T-helper 9 cell (primary cell): Measurements from ENCODE around the gene PAK5.

Source experiments
- DNase-seq: peaks from one replicate; pipeline ENCODE4 v3.0.0-alpha.2; 2020
- total RNA-seq, 2 donors: gene quantifications; one replicate each; lab custom pipeline; 2026; lab: John Stamatoyannopoulos, UW

The PAK5 gene
- 0 reads per million in 2 donors for total RNA-seq

DNA sequence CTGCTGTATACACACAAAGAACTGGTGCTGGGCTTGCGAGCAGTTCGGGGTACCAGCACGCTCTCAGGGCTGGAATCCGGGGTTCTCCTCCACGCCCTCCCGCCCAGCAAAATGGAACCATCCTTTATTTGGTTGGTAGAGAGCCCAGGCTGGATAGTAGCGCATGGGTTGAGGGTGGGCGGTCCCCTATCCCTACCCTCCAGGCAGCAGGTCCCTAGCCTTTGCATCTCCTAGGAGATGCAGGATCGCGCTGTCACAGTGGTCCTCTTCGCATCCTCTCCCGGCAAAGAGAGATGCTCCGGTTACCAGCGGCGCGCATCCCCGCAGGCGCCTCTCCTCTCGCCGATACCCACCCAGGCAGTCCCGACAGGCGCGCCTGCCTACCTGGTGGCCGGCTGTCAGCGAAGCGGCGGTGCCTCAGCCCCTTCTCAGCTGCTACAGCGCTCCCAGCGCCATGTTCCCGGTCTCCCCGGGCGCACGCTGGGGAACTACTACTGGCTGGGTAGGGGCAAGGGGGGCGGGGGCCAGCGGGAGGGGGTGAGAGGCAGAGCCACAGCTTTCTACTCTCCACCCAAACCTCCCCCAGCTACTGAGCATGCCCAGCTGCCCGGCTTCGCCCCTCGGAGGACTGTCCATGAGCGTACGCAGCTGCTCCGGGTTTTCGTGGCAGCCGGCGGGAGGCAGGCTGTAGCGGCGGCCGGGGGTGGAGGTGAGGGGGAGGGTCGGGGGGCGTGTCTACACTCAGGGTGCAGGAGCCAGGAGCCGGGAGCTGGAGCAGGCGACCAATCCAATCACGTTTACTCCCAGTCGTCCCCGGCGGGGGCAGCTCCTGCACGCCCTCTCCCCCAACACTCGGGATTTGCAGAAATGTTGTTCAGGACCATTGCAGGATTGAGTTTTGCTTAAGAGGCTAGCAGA is at the start of gene PAK5:
PAK5 (minus strand) TSS at position 699 of the 918 bp plus-strand sequence. CDS start 194,748 bp downstream, outside the sequence.
- DNase-seq, result no peak

DNA sequence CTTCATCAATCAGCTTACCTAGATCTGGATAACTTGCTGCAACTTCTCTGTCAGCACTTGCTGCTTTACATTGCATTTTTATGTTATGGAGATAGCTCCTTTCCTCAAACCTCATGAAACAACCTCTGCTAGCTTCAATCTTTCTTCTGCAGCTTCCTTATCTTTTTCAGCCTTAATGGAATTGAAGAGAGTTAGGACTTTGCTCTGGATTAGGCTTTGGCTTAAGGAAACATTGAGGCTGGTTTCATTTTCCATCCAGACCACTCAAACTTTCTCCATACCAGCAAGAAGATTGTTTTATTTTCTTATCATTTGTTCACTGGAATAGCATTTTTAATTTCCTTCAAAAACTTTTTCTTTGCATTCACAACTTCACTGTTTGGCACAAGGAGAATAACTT is 48.8 kb upstream of the PAK5 start:
- DNase-seq, result no peak

DNA sequence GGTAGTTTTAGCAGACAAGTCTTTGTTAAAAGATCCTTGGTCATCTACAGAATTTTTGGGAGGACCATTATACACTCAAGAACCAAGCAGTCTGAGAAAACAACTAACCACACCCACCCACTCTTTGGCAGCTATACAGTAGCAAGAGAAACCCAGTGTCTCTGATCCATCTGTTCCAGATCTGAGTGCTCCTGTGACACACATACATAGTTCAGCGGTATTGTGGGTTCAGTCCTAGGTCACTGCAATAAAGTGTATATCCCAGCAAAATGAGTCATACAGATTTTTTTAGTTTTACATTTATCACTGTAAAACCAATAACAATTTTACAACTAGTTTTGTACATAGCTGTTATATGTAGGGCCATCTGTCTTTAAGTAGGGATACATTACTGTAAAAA is 47.4 kb upstream of the PAK5 start:
- DNase-seq, result no peak

DNA sequence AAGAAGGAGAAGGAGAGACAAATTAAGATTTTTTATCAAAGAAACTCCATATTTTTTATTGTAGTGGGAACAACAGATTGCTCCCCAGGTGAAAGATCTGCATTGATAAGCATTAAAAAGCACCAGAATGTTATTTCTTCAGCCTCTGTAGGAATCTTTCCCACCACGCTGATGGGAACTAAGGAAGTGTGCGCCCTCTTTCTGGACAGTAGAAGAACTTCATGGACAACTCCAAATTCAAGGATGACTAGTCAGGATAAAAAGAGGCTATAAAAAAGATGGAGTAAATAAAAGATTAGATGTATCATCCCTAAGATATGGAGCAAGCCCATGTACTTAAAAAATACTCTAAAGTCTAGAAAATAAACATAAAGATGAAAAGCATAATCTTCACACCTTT is 45.8 kb upstream of the PAK5 start:
- DNase-seq, result no peak

DNA sequence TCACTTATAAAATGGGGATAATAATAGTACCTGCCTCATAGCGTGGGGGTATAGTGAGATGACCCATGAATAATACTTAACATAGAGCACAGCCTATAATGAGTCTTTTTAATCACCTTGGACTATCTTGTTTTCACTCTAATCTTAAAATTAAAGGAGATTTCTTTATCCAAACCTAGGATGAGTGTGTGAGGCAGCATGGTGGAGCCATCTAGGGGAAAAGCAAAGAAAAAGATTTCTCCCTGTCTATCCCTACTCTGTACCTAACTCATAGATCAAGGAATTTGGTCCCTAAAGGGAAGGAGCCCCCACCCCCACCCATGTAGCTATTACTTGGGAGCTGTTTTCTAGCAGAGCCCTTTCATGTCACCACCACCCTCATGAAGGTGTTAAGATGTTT is 45.2 kb upstream of the PAK5 start:
- no peak for DNase-seq

DNA sequence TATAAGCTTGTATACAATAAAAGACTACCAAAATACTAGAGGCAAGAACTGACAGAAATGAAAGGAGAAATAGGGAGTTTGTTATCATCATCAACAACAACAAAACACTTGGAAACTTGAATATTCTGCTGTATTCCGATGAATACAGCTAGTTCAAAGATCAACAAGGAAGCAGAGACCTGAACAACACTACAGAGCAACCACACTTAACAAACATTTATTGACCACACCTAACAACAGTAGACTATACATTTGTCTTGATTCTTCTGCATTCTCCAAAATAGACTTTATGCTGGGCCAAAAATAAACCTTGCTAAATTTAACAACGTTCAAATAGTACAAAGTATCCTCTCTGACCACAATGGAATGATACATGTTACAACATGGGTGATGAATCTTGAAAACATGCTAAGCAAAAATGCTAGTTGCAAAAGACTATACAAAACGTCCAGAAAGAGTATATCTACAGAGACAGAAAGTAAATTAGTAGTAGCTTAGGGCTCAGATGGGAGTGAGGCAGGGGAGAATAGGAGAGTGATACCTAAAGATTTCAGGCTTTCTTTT is 39.1 kb upstream of the PAK5 start:
- no peak for DNase-seq

DNA sequence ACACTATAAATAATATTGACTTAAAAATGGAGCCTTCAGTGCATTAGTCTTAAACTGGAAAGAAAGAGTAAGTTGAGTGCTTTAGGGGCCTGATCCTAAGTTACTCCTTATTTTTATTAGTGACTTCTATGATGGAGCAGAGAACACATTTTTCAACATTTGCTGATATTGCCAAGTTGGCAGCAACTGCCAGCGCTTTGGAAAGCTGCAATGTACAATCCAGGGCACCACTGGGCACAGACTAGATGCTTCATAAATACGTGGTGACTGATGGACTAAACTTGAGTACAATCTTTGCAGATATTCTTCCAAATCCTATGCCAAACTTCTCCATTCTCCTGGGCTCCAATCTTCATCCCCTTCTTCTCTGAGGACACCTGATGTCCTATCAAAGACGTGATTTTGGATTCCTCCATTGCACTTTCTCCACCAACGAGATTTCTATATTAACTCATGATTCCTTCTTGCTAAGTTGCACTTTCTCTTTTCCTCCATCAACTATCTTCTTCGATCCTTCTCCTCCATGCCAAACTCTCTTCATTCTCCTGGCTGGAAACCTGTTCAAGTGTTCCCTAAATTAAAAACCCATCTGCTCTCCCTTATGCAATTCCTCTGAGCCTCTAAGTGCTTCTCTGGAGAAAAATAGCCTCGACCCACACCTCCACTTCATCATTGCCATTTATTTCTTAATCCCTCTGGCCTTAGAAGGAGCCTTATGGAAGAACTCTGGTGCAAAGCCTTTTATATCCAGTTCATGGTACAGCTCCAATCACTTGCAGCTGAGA is 28.5 kb upstream of the PAK5 start:
- no peak for DNase-seq

DNA sequence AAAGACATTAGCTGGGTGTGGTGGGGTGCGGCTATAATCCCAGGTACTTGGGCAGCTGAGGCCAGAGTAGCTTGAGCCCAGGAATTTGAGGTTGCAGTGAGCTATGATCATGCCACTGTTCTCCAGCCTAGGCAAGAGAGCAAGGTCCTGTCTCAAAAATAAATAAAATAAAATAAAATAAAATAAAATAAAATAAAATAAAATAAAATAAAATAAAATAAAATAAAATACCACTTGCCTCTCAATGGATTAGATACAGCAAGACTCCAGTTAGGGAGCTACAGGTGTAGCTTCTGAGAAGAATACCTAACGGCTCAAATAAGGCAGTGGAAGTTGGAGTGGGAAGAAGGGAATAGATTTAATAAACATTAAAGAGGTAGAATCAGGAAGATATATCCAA is 13.7 kb upstream of the PAK5 start:
- DNase-seq, result no peak

DNA sequence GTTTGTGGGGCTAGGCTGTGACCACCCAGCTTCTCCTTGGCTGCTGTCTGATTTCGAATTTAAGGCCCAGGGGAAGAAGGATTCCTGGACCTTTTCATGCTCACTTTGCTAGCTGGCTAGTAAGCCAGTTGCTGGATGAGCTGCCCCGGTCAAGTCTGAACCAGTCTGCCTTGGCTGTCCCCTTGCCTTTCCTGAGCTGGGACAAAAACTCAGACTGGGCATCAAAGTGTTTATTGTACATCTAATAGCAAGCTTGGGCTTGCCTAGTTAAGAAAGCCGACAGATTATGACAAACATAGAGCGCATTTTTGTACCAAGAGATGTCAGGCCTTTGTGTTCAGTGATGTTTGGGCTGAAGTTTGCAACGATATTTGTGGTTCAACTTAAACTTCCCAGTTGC is 750 bp upstream of the PAK5 start:
- no peak for DNase-seq

DNA sequence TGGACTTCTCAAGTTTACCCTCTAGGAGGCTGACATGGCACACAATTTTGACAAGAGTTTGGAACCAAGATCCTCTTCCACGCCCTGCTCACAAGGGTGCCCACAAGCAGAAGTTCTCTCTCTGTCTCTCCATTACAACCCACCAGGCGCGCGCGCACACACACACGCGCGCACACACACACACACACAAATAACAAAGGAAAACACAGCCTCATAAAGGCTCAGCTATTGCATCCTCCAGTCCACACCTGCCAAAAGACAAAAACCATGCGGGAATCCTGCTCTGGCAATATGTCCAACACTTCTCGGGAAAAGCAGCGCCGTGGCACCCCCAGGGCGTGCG is 870 bp downstream of the PAK5 start:
- no peak for DNase-seq

DNA sequence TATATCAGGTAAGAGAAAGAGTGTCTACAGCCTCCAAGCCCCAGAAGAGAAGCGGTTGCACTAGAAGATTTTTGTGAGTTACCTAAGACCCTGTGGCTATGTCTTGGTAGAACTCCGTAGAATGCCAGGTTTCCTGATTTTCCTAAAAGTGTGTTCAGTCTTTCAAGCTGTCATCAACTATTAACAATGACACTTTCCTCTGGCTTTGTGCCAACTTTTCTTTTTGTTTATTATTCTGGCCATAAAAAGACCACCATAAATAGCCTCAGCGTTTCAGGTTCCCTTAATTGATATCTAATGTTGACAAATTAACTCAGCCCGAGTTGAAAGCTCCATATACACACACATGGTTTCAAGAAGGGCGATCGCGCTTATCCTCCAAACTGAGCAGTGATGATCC is 1.2 kb downstream of the PAK5 start:
- DNase-seq, result no peak

DNA sequence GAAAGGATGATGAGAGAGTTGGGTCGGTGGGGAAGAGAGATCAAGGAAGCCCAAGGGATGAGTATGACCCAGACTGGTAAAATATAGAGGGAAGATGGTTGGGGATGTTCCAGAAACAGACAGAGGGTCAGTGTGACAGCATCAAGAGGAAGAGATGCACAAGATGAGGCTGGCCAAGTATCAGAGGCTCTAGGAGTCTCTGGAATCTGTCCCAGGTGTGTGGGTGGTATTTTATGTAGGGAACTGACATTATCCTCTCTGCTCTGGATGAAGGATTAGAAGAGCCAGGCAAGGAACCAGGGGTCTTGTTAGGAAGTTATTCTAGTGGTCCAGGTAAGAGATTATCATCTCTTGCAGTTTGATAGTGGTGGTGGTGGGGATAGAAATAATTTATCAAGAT is 3.6 kb downstream of the PAK5 start:
- no peak for DNase-seq

DNA sequence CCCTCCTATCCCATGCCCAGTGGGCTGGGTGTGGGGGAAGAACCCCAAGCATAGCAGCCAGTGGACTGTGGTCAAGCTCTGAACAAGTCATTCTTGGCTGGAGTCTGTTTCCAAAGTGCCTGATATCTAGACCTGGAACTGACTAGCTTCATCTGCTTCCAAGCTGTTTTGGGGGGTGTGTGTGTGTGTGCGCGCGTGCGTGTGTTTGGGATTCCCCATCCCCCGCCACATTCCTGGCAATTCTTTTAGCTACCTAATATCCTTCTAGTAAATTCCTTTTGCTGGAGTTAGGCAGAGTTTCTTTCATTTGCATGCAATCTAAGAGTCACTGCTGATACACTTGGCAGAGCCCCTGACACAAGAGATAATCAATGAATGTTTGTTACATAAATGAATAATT is 7.8 kb downstream of the PAK5 start:
- DNase-seq, result no peak

DNA sequence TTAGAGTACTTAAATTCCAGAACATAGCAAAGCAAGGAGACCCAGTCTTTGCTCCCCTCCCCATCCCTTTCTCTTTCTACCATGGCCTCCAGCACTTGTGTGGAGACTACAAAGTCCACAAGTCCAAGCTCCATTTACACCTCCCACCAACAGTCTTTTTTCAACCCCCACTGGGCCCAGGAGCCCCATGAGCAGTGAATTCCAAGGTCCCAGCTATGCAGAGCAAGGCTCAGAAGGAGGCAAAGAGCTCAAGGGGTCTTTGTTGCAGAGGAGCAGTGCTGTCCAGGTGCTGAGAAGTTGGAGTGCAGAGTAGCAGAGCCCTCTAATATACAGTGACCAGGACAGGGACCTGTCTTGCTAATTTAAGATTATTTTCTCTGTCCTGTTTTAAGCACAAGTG is 9.0 kb downstream of the PAK5 start:
- no peak for DNase-seq

DNA sequence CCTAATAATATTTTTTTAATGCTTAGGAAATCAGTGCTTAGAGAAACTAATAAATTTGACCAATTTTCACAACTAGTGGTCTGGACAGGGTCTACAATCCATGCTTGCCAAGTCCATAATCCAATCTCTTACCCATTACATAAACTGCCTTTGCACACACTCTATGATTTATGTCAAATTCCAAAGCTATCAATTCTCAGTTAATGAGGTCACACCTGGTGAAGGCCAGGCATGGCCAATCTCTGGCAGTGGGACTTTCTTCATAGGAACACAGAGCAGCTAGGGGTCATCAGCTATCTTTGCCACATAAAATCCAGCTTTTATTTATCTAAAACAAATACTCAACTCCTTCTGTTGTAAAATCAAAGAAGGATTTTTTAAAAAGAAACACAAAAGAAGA is 21.2 kb downstream of the PAK5 start:
- DNase-seq, result no peak

DNA sequence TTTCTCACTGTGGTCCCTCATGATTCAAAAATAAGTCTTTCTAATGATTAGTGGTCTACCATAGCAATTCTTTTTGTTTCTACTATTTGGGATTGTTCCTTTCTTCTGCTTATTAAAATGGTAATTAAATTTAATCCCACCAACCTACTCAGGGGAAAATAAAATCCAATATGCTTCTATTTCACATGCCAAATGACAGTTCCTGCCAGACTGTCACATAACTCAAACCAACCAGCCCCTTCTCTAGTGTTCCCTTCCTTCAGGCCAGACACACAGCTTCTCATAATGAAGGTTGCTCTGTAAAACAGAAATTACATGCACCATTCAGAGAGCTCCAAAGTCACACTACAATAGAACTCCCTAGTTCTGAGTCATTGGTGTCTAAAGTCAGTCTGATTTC is 23.2 kb downstream of the PAK5 start:
- no peak for DNase-seq

DNA sequence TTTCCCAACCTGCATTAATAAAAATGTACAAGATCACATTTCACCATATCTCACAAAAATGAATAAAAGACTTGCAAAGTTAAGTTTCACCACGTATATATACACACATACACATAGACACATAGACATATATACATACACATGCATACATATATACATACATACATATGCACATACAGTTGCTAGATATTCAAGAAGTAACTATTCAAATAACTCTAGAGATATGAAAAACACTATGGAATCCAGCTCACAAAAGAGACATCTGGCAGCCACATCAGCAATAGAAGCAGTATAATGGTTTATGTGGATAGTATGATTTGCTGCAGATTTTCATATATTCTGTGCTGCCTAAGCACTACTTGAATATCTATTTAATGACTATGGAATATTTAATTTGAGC is 28.1 kb downstream of the PAK5 start:
- DNase-seq, result no peak

DNA sequence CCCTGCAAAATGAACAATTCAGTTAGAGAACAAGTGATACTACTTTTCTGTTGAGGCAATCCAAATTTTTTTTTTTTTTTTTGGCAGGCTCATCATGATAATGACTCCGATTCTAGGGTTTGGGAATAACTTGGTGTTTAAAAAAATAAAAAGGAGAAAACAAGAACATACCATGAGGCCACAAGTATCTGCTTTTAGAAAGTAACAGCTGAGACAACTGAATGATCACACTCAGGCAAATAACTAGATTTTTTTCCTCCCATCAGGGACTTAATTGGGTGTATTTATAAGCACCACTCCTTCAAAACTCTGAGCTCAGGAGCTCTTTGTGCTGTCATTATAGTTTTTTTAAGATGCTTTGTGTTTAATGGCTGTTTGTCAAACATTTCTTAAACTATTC is 29.6 kb downstream of the PAK5 start:
- DNase-seq, result no peak

DNA sequence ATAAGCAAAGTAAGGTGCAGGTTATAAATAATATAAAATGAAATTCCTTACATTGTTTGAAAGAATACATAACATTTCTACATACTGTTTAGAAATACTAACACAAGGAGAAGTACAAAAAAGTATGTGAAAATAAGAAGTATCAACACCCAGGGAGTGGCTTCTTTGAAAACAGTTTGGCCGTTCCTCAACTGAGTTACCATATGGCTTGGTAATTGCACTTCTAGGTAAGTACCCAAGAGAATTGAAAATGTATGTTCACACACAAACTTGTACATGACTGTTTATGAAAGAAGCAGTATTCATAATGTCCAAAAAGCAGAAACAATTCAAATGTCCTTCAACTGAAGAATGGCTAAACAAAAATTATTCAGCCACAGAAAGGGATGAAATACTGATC is 30.7 kb downstream of the PAK5 start:
- DNase-seq, result no peak

DNA sequence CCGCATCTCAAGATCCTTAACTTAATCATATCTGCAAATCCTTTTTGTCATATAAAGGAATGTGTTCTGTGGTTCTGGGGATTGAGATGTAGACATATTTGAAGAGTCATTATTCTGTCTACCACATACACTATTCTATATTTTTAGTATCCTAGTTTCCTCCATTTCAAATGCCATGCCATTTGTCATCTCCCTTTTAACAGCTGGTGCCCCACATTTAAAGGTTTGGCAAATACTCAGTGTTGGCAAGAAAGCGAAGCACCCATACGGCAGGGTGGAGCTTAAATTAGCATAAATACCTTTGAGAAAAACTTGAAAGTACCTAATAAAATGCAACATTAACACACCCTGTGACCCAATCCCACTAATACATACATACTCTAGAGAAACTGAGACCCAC is 31.7 kb downstream of the PAK5 start:
- no peak for DNase-seq

DNA sequence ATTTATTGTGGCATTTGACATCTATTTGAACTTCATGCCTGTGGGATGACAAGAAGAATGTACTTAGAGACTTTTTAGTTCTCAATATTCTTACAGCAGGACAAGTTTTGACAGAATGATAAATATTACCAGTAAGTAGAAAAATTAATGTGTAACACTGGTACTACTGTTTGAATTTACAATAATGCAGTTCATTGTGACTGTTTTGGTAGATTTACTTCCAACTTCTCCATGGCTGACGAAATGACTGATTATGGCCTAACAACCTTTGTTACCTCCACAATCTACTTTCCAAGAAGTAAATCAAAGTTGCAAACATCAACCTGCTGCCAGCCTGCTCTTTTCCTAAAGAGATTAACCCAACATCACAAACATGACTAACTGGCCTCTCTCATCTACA is 38.5 kb downstream of the PAK5 start:
- no peak for DNase-seq

DNA sequence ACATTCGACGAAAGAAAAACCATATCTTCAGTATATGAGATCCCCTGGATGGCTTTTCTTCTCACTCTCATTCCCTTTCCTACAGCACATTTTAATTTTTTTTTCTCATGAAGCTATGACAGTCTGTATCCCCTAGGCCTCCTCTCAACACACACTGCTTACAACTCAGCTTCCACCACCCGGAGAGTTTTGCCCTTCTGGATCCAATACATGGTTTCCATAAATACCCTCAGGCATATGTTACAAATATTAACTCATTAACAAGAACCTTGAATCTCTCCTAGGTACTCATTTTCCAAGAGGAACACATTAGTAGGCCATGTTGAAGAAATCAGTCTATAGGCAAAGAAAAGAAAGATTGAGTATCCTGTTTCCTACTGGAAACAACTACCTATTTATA is 44.0 kb downstream of the PAK5 start:
- DNase-seq, result no peak

DNA sequence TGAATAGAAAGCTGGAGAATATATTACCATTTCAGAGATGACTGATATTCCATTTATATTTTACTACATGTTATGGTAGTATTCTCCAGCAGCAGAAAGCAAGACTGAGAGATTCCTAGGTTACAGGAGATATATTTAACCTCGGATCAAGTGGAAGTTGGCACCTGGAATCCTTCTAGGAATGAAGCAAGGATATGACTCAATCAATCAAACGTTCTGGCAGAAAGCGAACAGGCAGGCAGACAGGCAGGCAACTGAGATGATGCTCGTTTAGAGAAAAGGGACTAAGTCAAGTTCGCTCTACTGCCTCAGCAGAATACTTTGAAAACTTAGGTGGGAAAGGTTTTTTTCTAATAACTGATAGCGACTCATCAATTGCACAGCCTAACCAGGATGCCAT is 46.2 kb downstream of the PAK5 start:
- no peak for DNase-seq

DNA sequence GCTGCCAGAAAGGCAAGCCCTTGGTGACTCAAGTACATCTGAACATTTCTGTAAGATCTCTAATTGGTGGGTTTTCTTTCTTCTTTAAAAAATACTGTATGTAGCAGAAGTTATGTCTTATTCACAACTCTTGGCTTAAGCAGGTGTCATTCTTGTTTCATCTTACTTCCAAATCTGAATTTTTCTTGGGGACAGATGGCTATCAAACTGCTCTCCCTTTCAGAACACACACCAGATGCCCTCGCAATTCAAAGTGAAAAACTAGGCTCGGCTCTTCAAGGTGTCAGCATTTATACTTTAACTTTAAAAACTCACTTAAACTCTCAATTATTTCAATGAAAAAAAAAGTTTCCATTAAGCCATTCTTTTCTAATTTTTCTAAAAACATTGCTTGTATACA is 49.7 kb downstream of the PAK5 start:
- no peak for DNase-seq
